GM18861 (cell line): ENCODE results near the gene SSC4D.
A peak's percentile ranks its signal among the peaks of the same experiment; 100 is the strongest.
"Not testable (repeated sequence)": the region's sequence is repeated elsewhere in the genome, so short reads cannot be mapped to it uniquely, and the experiment has no call there.

Source experiments
- ATAC-seq: cut with Tn5 transposase; IDR thresholded peaks from one replicate; pipeline ENCODE4 v1.9.1; 2021; ENCODE audit not compliant: unreplicated experiment

Gene SSC4D

DNA sequence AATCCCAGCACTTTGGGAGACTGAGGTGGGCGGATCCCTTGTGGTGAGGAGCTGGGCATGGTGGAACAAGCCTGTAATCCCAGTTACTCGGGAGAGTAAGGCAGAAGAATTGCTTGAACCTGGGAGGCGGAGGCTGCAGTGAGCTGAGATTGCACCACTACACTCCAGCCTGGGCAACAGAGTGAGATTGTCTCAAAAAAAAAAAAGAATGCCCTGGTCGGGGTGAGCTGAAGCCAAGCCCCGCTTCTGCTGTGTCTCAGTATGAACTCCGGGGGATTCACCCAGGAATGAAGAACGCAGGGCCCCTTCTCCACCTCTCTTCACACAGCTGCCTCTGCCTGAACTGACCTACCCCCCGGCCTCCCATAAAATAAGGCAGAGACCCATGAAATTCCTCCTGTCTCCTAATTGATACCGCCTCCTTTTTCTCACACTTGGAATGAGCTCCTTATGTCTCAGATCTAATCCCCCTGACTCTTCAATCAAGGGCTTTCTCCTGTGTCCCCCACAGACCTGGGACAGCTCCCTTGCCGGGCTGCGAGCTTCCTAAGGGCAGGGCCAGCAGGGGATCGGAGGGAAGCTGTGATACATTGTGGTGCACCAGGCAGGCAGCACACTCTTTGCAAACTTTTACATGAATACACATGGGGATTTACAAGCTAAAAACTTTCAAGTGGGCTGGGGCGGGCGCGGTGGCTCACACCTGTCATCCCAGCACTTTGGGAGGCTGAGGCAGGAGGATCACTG, 14.3 kb upstream of the SSC4D start:
- no peak for ATAC-seq

GRCh38 chr7:76421097-76421496, 11.6 kb upstream of the SSC4D start:
- not testable (repeated sequence) for ATAC-seq

- ATAC-seq: not testable (repeated sequence)
These were observed 8.3 kb upstream of the SSC4D start for GRCh38 chr7:76417654-76418310.

- ATAC-seq: no peak
These were observed 2.8 kb upstream of the SSC4D start for GRCh38 chr7:76412249-76412648.

DNA sequence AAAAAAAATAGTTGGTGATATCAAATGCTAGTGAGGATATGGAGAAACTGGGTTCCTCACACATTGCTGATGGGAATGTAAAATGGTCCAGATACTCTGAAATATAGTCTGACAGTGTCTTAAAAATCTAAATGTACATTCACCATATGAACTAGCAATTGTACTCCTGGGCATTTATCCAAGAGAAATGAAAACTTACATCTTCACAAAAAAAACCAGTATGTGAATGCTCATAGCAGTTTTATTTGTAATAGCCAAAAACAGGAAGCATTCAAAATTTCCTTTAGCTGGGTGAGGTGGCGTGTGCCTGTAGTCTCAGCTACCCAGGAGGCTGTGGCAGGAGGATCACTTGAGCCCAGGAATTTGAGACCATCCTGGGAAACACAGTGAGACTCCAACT, 2.1 kb upstream of the SSC4D start:
- no peak for ATAC-seq

DNA sequence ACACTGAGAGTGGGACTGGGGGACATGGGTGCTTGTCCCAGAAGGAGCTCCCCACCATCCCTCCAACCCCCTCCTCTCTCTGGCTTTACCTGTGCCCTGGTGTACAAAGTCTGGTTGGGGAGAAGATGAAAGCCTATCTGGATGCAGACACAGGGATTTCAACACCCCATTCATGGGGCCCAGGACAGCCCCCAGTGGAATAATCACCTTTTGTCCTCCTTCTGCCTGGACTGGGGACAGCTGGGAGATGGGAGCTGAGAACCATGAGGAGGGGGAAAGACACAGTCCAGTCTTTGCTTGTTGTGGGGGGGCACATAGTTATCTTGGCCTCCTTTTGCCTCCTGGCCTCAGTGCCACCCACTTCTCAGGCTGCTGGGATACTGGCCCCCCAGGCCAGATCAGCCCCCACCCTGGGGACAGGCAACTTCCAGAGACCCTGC, 1.4 kb downstream of the SSC4D start:
- ATAC-seq: no peak

- ATAC-seq: no peak
These were observed 1.8 kb downstream of the SSC4D start for GRCh38 chr7:76407718-76408117.

GRCh38 chr7:76405738-76406137, 3.8 kb downstream of the SSC4D start:
- ATAC-seq: no peak

- ATAC-seq: no peak
These were observed 5.6 kb downstream of the SSC4D start for GRCh38 chr7:76403780-76404494.

DNA sequence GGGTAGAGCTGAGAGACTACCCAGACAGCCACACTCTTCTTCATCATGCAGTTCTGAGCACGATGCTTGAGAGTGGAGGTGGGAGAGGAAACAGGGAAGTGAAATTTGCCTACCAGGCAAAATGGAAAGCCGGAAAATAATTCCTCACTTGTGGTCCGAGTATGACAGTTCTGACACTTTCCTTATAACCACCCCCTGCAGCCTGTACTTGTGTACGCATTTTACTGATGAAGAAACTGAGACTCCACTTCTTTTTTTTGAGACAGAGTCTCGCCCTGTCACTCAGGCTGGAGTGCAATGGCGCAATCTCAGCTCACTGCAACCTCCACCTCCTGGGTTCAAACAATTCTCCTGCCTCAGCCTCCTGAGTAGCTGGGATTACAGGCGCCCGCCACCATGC, 6.4 kb downstream of the SSC4D start:
- not testable (repeated sequence) for ATAC-seq

DNA sequence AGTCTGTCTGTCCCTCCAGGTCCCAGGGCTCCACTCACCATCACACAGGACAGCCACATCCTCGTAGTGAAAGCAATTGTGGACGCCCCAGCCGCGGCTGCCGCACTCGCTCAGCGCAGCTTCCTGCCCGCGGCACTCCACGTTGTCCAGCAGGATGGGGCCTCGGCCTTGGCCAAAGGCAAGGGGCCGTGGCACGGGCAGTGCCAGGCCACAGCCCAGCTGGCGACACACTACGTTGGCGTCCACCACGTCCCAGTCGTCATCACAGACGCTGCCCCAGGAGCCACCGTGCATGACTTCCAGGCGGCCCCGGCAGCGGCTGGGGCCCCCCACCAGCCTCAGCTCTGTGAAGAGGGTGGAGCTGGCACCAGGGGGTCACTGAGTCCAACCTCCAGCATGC, 9.2 kb downstream of the SSC4D start:
- no peak for ATAC-seq

DNA sequence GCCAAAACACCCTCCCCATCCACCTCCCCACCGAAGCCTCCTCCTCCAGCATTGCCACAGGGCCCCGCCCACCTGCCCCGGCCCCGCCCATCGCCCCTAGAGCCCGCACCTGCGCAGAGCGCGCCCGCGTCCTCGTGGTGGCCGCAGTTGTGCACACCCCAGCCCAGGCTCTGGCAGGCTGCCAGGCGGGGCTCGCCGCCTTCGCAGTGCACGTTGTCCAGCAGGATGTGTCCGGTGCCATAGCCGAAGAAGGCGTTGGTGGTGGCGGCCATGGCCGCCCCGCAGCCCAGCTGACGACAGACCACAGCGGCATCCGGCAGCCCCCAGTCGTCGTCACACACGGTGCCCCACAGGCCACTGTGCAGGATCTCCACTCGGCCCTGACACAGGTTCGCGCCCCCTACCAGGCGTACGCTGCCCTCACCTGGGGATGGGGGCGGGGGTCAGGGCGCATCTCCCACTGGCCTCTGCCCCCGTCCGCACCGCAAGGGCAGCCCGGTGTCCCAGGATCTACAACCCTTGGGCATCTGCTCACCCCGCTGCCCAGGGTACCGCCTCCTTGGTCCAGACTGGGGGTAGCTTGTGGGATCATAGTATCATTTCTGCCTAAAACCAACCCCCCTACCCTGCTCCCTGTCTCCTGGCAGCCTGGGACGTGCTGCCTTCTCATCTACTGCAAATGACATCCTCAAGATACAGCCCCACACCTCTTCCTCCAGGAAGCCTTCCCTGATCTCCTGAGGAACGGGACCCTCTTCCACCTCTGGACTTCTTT, 11.9 kb downstream of the SSC4D start:
- no peak for ATAC-seq

- no peak for ATAC-seq
These were observed 12.6 kb downstream of the SSC4D start for GRCh38 chr7:76396864-76397263.

DNA sequence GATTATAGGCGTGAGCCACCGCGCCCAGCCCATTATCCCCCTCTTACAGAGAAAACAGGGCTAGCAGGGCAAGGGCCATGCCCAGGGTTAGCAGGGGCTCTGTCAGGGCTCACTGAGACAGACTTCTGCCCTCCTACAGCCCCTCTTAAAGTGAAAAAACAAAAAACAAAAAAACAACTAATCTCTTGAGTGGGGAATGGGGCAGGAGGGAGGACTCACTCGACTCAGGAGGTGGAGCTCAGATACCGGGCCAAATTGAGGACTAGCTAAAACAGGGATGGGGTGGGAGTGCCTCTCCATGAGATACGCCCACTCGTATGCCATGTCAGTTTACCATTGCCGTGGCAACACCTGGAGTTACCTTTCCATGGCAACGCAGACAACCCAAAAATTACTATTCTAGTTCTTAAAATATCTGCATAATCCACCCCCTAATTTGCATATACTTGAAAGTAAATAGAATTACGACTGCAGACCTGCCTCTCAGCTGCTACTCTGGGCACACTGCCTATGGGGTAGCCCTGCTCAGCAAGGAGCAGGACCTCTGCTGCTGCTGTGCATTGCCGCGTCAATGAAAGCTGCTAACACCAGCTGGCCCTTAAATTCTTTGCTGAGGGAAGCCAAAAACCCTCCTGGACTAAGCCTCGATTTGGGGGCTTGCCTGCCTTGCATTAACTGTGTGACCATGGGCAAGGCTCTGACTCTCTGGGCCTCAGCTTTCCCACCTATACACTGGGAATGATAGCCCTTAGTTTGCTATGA, 13.4 kb downstream of the SSC4D start:
- ATAC-seq: no peak

- not testable (repeated sequence) for ATAC-seq
These were observed 13.9 kb downstream of the SSC4D start for GRCh38 chr7:76395605-76395964.

DNA sequence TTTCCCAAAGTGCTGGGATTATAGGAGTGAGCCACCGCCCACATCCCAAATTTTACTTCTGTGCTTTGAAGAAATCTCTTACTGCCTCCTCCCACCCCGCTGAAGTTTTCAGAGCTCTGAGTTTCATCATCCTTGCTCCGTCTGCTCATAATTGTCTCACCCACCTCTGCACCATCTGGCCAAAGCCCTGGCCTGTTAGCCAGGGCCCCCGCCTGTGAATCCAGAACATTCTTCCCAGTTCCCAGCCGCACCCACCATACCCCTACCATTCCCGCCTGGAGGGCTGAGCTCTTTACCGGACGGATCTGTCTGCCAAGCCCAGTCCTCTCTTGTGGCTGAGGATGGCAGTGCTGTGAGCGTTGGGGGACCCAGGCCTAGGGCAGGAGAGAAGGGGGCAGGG, 14.5 kb downstream of the SSC4D start:
- no peak for ATAC-seq

GRCh38 chr7:76393116-76394031, 16.1 kb downstream of the SSC4D start:
- peak; percentile 84 for ATAC-seq

- no peak for ATAC-seq
These were observed 16.9 kb downstream of the SSC4D start for GRCh38 chr7:76392531-76393115.

DNA sequence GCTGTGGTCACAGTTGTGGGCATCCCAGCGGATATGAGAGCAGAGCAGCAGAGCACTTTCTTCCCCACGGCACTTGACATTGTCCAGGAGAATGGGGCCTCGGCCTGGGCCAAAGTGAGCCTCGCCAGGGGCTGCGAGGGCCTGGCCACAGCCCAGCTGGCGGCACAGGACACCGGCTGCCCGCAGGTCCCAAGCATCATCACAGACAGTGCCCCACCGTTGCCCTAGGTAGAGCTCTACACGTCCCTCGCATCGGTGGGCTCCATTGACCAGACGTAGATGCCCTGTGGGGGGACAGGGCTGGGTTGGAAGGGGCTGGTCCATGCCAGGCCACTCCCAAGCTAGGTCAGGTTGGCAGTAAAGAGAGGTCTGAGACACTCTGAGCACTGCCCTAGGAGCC, 19.4 kb downstream of the SSC4D start:
- no peak for ATAC-seq
